Large intestine (tissue), 3 donors: Measurements from ENCODE around the gene CDH26. TPM values are rescaled to one million over a fixed set of nuclear protein-coding genes. Genes with fewer than 3 reads are reported as not detected.

Experiments
- DNase-seq, 2 donors: peaks; one replicate each; pipeline versions ENCODE4 v3.0.0 to v3.0.0-alpha.2; 2013
- H3K27ac ChIP-seq: one replicate; pipeline ENCODE4 v1.5.1; 2013; ENCODE audit warnings: low read length
- H3K27me3 ChIP-seq: 2 replicates; pipeline ENCODE4 v1.6.1; 2013; ENCODE audit warnings: low read length; ENCODE audit not compliant: control insufficient read depth, insufficient read depth
- H3K36me3 ChIP-seq: 2 replicates; pipeline ENCODE4 v1.6.1; 2013; ENCODE audit warnings: low read length; ENCODE audit not compliant: control insufficient read depth, insufficient read depth
- H3K4me1 ChIP-seq: one replicate; pipeline ENCODE4 v1.6.1; 2013; ENCODE audit warnings: low read length; ENCODE audit not compliant: control insufficient read depth, insufficient read depth
- H3K4me3 ChIP-seq: one replicate; pipeline ENCODE4 v1.5.1; 2013; ENCODE audit warnings: low read length
- H3K9me3 ChIP-seq: one replicate; pipeline ENCODE4 v1.6.1; 2013; ENCODE audit warnings: mild to moderate bottlenecking, low read depth, low read length, moderate library complexity; ENCODE audit not compliant: control insufficient read depth
- WGBS: methylation state at CpG from one replicate; pipeline ENCODE4 v1.1.5; 2013; ENCODE audit warnings: low lambda C conversion rate; ENCODE audit not compliant: insufficient coverage; 5-methylcytosine and 5-hydroxymethylcytosine counted together
- polyA plus RNA-seq: library from polyadenylated mRNA; unstranded; fragments of 120-200 nt; gene quantifications from one replicate; pipeline ENCODE4 v1.2.1, GENCODE V29; 2013

CDH26 gene
- polyA plus RNA-seq, 1 donor: 1.3 TPM

- Histone ChIP-seq H3K27ac (no peak overlapping the region), H3K4me3 (no peak overlapping the region), H3K4me1 (no peaks in the 10 kb centered on the region), H3K27me3 (no peaks in the 10 kb centered on the region), H3K9me3 (no peaks in the 10 kb centered on the region), H3K36me3 (no peaks in the 10 kb centered on the region)
- no CpG with 5 or more reads among the region's 4 CpGs for WGBS
- no peak for DNase-seq
Observed at GRCh38 chr20:60060593-60060992, 102.4 kb downstream of the CDH26 start.

DNA sequence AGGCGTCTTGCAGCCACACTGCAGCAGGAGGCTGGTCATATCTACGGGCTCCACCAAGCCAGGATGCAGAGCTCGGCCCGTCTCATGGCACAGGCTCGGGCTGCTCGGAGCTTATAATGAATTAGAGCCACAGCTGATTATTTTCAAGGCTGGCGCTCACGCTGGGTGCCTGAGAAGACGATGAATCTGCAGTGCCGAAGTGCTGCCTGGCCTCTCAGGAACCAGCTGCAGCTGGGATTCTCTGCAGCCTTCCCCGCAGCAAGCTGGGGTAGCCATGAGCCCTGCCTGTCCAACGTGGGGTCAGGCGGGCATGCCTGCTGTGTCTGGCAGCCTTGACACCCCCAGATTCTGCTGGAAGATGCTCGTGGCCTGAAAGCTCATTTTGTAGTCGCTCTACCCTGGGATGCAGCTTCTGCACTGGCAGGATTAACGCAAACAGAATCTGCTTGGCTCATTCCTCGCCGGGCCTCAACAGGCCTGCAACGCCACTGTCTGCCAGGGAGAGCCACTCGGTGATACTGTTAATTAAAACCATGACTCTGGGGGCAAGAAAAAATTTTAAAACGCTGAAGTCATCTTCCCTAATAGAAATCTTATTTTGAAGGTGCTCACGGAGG lies 104.3 kb downstream of the CDH26 start:
- DNase-seq: no peak
- WGBS: 80% methylated on average over 1 of the region's 22 CpGs
- no peak overlapping the region for H3K27ac ChIP-seq
- no peaks in the 10 kb centered on the region for H3K27me3 ChIP-seq
- no peaks in the 10 kb centered on the region for H3K9me3 ChIP-seq
- H3K4me3 ChIP-seq: no peak overlapping the region
- H3K4me1 ChIP-seq: no peaks in the 10 kb centered on the region
- H3K36me3 ChIP-seq: no peaks in the 10 kb centered on the region

GRCh38 chr20:60063048-60063451 lies 104.8 kb downstream of the CDH26 start:
- H3K27me3 ChIP-seq: no peaks in the 10 kb centered on the region
- no peaks in the 10 kb centered on the region for H3K36me3 ChIP-seq
- no peaks in the 10 kb centered on the region for H3K9me3 ChIP-seq
- WGBS: no CpG with 5 or more reads among the region's 4 CpGs
- no peak overlapping the region for H3K4me3 ChIP-seq
- no peak for DNase-seq
- no peaks in the 10 kb centered on the region for H3K4me1 ChIP-seq
- H3K27ac ChIP-seq: no peak overlapping the region

DNA sequence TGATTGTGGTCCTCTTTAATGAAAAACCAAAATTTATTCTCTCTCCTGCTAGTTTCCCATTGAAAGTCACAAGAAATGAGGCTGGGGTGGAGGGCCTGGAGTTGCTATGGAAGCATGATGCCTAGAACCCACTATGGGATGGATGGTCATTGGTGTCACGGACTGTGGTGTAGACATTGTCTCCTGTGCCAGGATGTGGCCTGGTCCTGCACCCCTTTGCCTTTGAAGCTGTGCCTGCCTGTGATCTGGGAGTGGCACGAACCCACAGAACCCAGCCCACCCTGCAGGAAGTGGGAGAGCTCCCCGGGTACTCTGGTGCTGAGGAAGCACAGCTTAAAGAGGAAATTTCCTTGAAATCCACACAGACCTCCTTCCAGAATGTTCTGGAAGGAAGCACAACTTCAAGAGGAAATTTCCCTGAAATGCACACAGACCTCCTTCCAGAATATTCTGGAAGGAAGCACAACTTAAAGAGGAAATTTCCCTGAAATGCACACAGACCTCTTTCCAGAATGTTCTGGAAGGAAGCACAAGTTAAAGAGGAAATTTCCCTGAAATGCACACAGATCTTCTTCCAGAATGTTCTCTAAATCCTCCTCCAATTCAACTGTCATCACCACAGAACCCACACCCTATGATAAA lies 105.6 kb downstream of the CDH26 start:
- no peak for DNase-seq
- Histone ChIP-seq H3K4me1 (no peaks in the 10 kb centered on the region), H3K27ac (no peak overlapping the region), H3K9me3 (no peaks in the 10 kb centered on the region), H3K36me3 (no peaks in the 10 kb centered on the region), H3K27me3 (no peaks in the 10 kb centered on the region), H3K4me3 (no peak overlapping the region)
- WGBS: no CpG with 5 or more reads among the region's 3 CpGs

Other genes starting within 250 kb of the CDH26 start
- gene SYCP2, start 24.8 kb upstream of the CDH26 start, polyA plus RNA-seq: 4.2 TPM
- gene PPP1R3D, start 18.1 kb upstream of the CDH26 start, polyA plus RNA-seq: 8.2 TPM
- gene FAM217B, start 18.0 kb upstream of the CDH26 start, polyA plus RNA-seq: 15.4 TPM